ENCODE data around the gene TSPYL2. TPM values are rescaled to one million over a fixed set of nuclear protein-coding genes. Genes with fewer than 3 reads are reported as not detected.

Gene TSPYL2
- total and polyA plus RNA-seq, 2 of the 8 experiments (the other 6 are each of a cell fraction or from before 2014, with no cell fraction given): 13.4 to 13.7 TPM

GRCh38 chrX:53126377-53126776 lies 44.2 kb downstream of the TSPYL2 start:
- Histone ChIP-seq H3K23ac (ENCODE audit: insufficient read length) (no peak overlapping the region), H3K14ac (ENCODE audit: insufficient read length) (no peak overlapping the region), H2BK5ac (ENCODE audit: low read depth, low read length) (no peak overlapping the region), H3K79me1 (ENCODE audit: low read depth, low read length) (no peaks in the 10 kb centered on the region), H3K27ac (ENCODE audit: low read depth, low read length) (no peak overlapping the region), H3K4ac (replicated peaks; ENCODE audit: insufficient read length, low read depth, low read length) (no peak overlapping the region), H4K20me1 (replicated peaks in 1 of 2; ENCODE audit: control insufficient read depth in 1 of 2, insufficient read depth in 2 of 2, low read length in 2 of 2) (no peaks in the 10 kb centered on the region), H3K4me3 (ENCODE audit: extremely low read depth in 1 of 4, insufficient read depth in 2 of 4, low read depth in 3 of 4, low read length in 4 of 4) (no peak overlapping the region), H3K9ac (replicated peaks in 1 of 4; ENCODE audit: extremely low read depth in 1 of 4, low read depth in 3 of 4, low read length in 3 of 4) (no peak overlapping the region), H3K36me3 (ENCODE audit: control insufficient read depth in 2 of 4, insufficient read depth in 4 of 4, low read length in 3 of 4) (peaks cover 0 to 2% (median 0%) of the 10 kb centered on the region in 4 experiments; a peak in 1 of 8 replicates), H2BK120ac (replicated peaks; ENCODE audit: low read depth, low read length) (no peak overlapping the region), H2AK5ac (ENCODE audit: low read depth, low read length) (no peak overlapping the region), H3K27me3 (replicated peaks in 1 of 4; ENCODE audit: control insufficient read depth in 3 of 4, extremely low read depth in 1 of 4, insufficient read depth in 3 of 4, low read length in 3 of 4) (no peaks in the 10 kb centered on the region), H2AFZ (ENCODE audit: low read length) (no peak overlapping the region), H4K8ac (ENCODE audit: extremely low read depth, insufficient read depth, low read length) (no peak overlapping the region), H3K9me3 (ENCODE audit: insufficient read depth in 2 of 2, low read depth in 1 of 2, low read length in 1 of 2) (no peaks in the 10 kb centered on the region), H3K79me2 (ENCODE audit: control insufficient read depth in 1 of 2, insufficient read depth in 2 of 2, low read length in 2 of 2) (no peaks in the 10 kb centered on the region; a peak in 1 of 4 replicates), H3K56ac (replicated peaks; ENCODE audit: insufficient read length, low read depth, low read length) (no peak overlapping the region), H2BK15ac (ENCODE audit: low read length) (no peak overlapping the region), H4K5ac (ENCODE audit: insufficient read length, low read depth, low read length) (no peak overlapping the region), H2BK12ac (ENCODE audit: low read depth, low read length) (no peak overlapping the region), H3K23me2 (ENCODE audit: low read depth, low read length) (no peaks in the 10 kb centered on the region), H4K91ac (replicated peaks; ENCODE audit: insufficient read length, low read length) (no peak overlapping the region), H2BK20ac (ENCODE audit: low read length) (no peak overlapping the region), H3K4me2 (ENCODE audit: insufficient read depth in 1 of 2, low read depth in 2 of 2, low read length in 2 of 2) (no peak overlapping the region), H3K18ac (ENCODE audit: extremely low read depth, low read length) (no peak overlapping the region), H3K4me1 (replicated peaks in 1 of 4; ENCODE audit: control insufficient read depth in 3 of 4, insufficient read depth in 4 of 4, low read length in 3 of 4) (no peaks in the 10 kb centered on the region)
- ChIA-PET CTCF (ENCODE audit: partially characterized antibody) (no interaction called here), POLR2A (ENCODE audit: partially characterized antibody) (interaction anchor here (0.6 kb wide), 1 partner anchor 45 kb away, joined by 3 read pairs; no protein-coding TSS in a partner anchor)
- WGBS, 2 experiments (ENCODE audit: extremely low coverage in 1 of 2, insufficient coverage in 1 of 2, insufficient read length in 1 of 2, insufficient replicate concordance in 2 of 2, low coverage in 1 of 2, low lambda C conversion rate in 2 of 2, missing lambda C conversion rate in 1 of 2): 97% methylated on average over 2 of the region's 2 CpGs; no CpG with 5 or more reads in 1 of the 2 experiments
- DNase-seq (ENCODE audit: low read depth in 1 of 2, low spot score in 2 of 2) (no peak), FAIRE-seq (no peak)
- TF ChIP-seq RAD21 (IDR thresholded peaks at IDR 0.05 in 1 of 2, conservative IDR thresholded peaks at IDR 0.05 in 1 of 2; ENCODE audit: low read depth in 2 of 2, low read length in 2 of 2) (no peak), RXRA (IDR thresholded peaks at IDR 0.05; ENCODE audit: insufficient read depth, low read depth, low read length) (no peak), POU5F1 (IDR thresholded peaks at IDR 0.05; ENCODE audit: low read depth, low read length) (no peak), ZNF274 (IDR thresholded peaks at IDR 0.05; ENCODE audit: borderline replicate concordance, extremely low read depth, low read length) (no peak), CHD2 (IDR thresholded peaks at IDR 0.05; ENCODE audit: low read length) (no peak), CBX8 (IDR thresholded peaks at IDR 0.05; ENCODE audit: borderline replicate concordance, low read depth, low read length) (no peak), TBP (IDR thresholded peaks at IDR 0.05; ENCODE audit: low read depth, low read length) (no peak), KDM5A (IDR thresholded peaks at IDR 0.05; ENCODE audit: low read length) (no peak), CTBP2 (IDR thresholded peaks at IDR 0.05; ENCODE audit: borderline replicate concordance, insufficient read depth, insufficient read length, low read length) (no peak), CHD1 (IDR thresholded peaks at IDR 0.05; ENCODE audit: low read depth, low read length) (no peak), SIRT6 (IDR thresholded peaks at IDR 0.05; ENCODE audit: low read length) (no peak)
